ENCODE measurements around the gene ZMYND19. TPM values are rescaled to one million over a fixed set of nuclear protein-coding genes. Genes with fewer than 3 reads are reported as not detected.
"Not testable (repeated sequence)": the region's sequence is repeated elsewhere in the genome, so short reads cannot be mapped to it uniquely, and the experiment has no call there.

ZMYND19 gene
- total and polyA plus RNA-seq, 7 donors = 11.7 to 27.2 (median 15.2) TPM

DNA sequence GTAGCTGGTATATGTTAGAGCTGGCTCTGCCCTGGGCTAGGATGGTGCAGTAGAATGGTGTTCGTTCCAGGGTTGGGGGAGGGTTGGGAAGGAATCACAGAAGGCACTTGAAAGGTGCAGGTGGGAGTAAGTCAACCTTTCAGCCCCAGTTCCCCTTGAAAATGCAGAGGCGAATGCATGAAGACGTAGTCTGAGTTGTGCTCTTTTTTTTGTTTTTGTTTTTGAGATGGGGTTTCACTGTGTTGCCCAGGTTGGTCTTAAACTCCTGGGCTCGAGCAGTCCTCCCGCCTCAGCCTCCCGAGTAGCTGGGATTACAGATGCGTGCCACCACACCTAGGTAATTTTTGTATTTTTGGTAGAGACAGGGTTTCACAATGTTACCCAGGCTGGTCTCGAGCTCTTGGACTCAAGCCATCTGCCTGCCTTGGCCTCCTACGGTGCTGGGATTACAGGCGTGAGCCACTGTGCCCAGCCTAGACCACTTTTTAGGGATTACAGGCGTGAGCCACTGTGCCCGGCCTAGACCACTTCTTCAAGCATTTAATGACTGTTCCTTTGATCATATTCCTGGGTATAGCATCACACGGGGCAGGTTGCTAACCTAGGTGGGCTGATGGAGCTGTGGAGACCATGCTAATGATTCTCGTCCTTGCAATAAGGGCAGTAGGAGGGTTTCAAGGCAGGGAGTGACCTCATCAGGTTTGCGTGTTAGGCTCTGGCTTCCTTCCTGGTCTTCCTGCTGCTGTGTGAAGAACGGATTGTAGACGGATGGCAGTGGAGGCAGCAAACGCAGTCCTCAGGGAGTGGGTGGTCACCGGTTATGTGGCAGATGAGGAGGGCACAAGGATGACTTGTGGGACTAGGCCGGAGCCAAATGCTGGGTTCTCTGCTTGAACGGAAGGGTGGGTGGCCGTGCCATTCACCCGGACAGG is 42.2 kb upstream of the ZMYND19 start:
- H3K27ac ChIP-seq = peak overlapping the region; percentile 24
- H3K4me1 ChIP-seq = peaks cover 30% of the 10 kb centered on the region
- H3K36me3 ChIP-seq (ENCODE audit: insufficient read depth in 1 of 2, low read depth in 1 of 2) = no peaks in the 10 kb centered on the region
- H3K27me3 ChIP-seq (ENCODE audit: insufficient read depth in 3 of 3, low read length in 2 of 3) = no peaks in the 10 kb centered on the region
- DNase-seq (no peak), ATAC-seq (peak; percentile 37 to 63 (median 60))
- H3K4me3 ChIP-seq = no peak overlapping the region
- intact Hi-C loops (cut with DNase I) = no loop called here
- TF ChIP-seq, protein P1, sequence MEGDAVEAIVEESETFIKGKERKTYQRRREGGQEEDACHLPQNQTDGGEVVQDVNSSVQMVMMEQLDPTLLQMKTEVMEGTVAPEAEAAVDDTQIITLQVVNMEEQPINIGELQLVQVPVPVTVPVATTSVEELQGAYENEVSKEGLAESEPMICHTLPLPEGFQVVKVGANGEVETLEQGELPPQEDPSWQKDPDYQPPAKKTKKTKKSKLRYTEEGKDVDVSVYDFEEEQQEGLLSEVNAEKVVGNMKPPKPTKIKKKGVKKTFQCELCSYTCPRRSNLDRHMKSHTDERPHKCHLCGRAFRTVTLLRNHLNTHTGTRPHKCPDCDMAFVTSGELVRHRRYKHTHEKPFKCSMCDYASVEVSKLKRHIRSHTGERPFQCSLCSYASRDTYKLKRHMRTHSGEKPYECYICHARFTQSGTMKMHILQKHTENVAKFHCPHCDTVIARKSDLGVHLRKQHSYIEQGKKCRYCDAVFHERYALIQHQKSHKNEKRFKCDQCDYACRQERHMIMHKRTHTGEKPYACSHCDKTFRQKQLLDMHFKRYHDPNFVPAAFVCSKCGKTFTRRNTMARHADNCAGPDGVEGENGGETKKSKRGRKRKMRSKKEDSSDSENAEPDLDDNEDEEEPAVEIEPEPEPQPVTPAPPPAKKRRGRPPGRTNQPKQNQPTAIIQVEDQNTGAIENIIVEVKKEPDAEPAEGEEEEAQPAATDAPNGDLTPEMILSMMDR (IDR thresholded peaks at IDR 0.05) = no peak
- H3K9me3 ChIP-seq = no peaks in the 10 kb centered on the region
- 47 to 62% (median 48%) methylated on average over 23 of the region's 23 CpGs for WGBS, 3 donors

DNA sequence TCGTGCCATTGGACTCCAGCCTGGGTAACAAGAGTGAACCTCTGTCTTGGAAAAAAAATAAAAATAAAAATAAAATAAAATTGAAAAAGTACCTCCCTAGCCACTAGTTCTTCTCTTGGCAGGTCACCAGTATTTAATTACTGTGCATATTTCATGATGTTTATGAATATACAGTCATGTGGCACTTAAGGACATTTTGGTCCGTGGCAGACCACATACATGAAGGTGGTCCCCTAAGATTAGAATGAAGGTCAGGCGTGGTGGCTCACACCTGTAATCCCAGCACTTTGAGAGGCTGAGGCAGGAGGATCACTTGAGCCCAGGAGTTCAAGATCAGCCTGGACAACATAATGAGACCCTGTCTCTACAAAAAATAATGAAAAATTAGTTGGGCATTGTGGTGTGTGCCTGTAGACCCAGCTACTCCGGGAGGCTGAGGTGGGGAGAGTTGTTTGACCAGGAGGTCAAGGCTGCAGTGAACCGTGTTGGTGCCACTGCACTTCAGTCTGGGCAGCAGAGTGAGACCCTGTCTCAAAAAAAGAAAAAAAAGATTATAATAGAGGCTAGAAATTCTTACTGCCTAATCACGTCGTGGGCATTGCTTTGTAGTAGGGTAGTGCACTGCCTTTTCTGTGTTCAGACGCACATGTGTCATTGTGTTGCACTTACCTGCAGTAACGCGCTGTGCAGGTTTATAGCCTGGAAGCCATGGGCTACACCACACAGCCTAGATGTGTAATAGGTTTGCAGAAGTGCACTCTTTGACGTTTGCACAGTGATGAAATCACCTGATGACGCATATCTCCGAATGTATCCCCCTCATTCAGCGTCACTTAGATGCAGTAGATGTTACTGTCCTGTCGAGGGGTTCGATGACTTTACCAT is 41.3 kb upstream of the ZMYND19 start:
- no peaks in the 10 kb centered on the region for H3K27me3 ChIP-seq (ENCODE audit: insufficient read depth in 3 of 3, low read length in 2 of 3)
- H3K4me3 ChIP-seq = no peak overlapping the region
- no peak for ATAC-seq
- TF ChIP-seq, protein P1 (IDR thresholded peaks at IDR 0.05) = no peak
- DNase-seq = no peak
- no peak overlapping the region for H3K27ac ChIP-seq
- H3K9me3 ChIP-seq = no peaks in the 10 kb centered on the region
- H3K36me3 ChIP-seq (ENCODE audit: insufficient read depth in 1 of 2, low read depth in 1 of 2) = no peaks in the 10 kb centered on the region
- H3K4me1 ChIP-seq = peaks cover 30% of the 10 kb centered on the region
- intact Hi-C loops (cut with DNase I) = no loop called here
- WGBS, 3 donors = 89 to 91% (median 90%) methylated on average over 16 of the region's 16 CpGs

DNA sequence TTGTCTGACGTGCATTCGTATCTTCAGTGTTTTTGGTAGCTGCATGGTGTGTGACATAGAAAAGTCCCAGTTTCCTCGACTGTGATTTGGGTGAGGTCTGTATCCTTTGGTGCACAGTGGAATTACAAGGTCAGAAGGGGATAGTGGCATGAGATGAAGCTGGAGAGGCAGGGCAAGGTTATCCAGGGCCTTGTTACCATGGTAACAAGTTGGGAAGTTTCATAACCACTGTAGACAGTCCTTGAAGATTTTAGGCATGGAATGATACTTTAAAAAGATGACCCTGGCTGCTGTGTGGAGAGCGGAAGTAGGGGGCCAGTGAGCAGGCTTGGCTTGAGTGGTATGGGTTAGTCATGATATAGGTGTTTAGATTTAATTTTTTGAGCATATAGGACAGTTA is 40.4 kb upstream of the ZMYND19 start:
- no peaks in the 10 kb centered on the region for H3K27me3 ChIP-seq (ENCODE audit: insufficient read depth in 3 of 3, low read length in 2 of 3)
- H3K4me1 ChIP-seq = peaks cover 30% of the 10 kb centered on the region
- TF ChIP-seq, protein P1 (IDR thresholded peaks at IDR 0.05) = no peak
- no peaks in the 10 kb centered on the region for H3K9me3 ChIP-seq
- H3K4me3 ChIP-seq = no peak overlapping the region
- ATAC-seq (no peak), DNase-seq (no peak)
- H3K36me3 ChIP-seq (ENCODE audit: insufficient read depth in 1 of 2, low read depth in 1 of 2) = no peaks in the 10 kb centered on the region
- 58 to 83% (median 80%) methylated on average over 4 of the region's 4 CpGs for WGBS, 3 donors
- intact Hi-C loops (cut with DNase I) = no loop called here
- no peak overlapping the region for H3K27ac ChIP-seq

DNA sequence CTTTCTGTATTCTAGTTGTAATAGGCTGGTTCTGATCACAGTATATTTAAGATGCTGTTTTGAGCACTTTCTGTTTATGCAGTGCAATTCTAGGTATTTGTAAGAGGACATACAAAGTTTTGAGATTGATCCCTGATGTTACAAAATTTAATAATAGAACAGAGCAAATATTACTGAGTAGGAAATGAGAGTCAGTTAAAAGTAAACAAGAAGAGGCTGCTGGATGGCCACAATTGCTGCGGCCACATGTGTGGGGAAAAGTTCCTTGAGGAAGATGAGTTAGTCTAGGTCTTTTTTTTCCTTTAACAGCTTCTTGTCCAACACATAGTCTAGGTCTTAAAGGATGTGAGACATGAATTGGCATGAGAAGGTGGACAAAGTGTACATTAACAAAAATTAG is 39.8 kb upstream of the ZMYND19 start:
- Histone ChIP-seq H3K27ac (no peak overlapping the region), H3K27me3 (ENCODE audit: insufficient read depth in 3 of 3, low read length in 2 of 3) (no peaks in the 10 kb centered on the region), H3K4me3 (no peak overlapping the region), H3K9me3 (no peaks in the 10 kb centered on the region), H3K36me3 (ENCODE audit: insufficient read depth in 1 of 2, low read depth in 1 of 2) (no peaks in the 10 kb centered on the region), H3K4me1 (peaks cover 30% of the 10 kb centered on the region)
- TF ChIP-seq, protein P1 (IDR thresholded peaks at IDR 0.05) = no peak
- DNase-seq (no peak), ATAC-seq (no peak)
- intact Hi-C loops (cut with DNase I) = no loop called here
- 67 to 93% (median 81%) methylated on average over 1 of the region's 1 CpG for WGBS, 3 donors

DNA sequence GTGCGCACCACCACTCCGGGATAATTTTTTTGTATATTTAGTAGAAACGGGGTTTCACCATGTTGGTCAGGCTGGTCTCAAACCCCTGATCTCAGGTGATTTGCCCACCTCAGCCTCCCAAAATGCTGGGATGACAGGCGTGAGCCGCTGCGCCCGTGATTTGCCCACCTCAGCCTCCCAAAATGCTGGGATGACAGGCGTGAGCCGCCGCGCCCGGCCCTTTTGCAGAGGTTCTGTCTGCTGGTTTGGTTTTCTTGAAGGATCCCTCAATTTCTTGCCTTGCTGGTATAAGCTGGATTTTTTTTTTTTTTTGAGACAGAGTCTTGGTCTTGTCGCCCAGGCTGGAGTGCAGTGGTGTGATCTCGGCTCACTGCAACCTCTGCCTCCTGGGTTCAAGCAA is 37.1 kb upstream of the ZMYND19 start:
- H3K27me3 ChIP-seq (ENCODE audit: insufficient read depth in 3 of 3, low read length in 2 of 3); H3K36me3 ChIP-seq (ENCODE audit: insufficient read depth in 1 of 2, low read depth in 1 of 2); DNase-seq; intact Hi-C loops (cut with DNase I); ATAC-seq; H3K9me3 ChIP-seq; H3K27ac ChIP-seq; H3K4me3 ChIP-seq: not testable (repeated sequence)
- H3K4me1 ChIP-seq = peaks cover 26% of the 10 kb centered on the region
- 97 to 98% (median 98%) methylated on average over 14 of the region's 14 CpGs for WGBS, 3 donors
